Immature natural killer cell (primary cell): ENCODE data around the gene GLYAT. TPM values are rescaled to one million over a fixed set of nuclear protein-coding genes. Genes with fewer than 3 reads are reported as not detected.

Experiments used
- DNase-seq, 3 donors: peaks; one replicate each; pipeline ENCODE4 v3.0.0; 2022; ENCODE audit warnings: mixed read lengths in 1 of 3
- H3K27ac Mint-ChIP-seq, 6 donors: one replicate each; pipeline ENCODE4 v1.8.0; 2020; ENCODE audit warnings: mixed read lengths in 6 of 6, mild to moderate bottlenecking in 5 of 6, inconsistent platforms in 4 of 6, moderate library complexity in 3 of 6
- H3K27me3 Mint-ChIP-seq, 3 donors: one replicate each; pipeline ENCODE4 v1.8.0; 2020 to 2021; ENCODE audit warnings: low read depth in 3 of 3, mild to moderate bottlenecking in 3 of 3, mixed read lengths in 3 of 3, moderate library complexity in 3 of 3, inconsistent platforms in 1 of 3
- H3K36me3 Mint-ChIP-seq, 3 donors: one replicate each; pipeline ENCODE4 v1.8.0; 2020; ENCODE audit warnings: mixed read lengths in 3 of 3, inconsistent platforms in 2 of 3, mild to moderate bottlenecking in 2 of 3
- H3K4me1 Mint-ChIP-seq, 2 donors: one replicate each; pipeline ENCODE4 v1.8.0; 2020; ENCODE audit warnings: inconsistent platforms in 2 of 2, mild to moderate bottlenecking in 2 of 2, mixed read lengths in 2 of 2, moderate library complexity in 1 of 2
- H3K4me3 Mint-ChIP-seq, 5 donors: one replicate each; pipeline ENCODE4 v1.8.0; 2020; ENCODE audit warnings: mild to moderate bottlenecking in 5 of 5, mixed read lengths in 5 of 5, inconsistent platforms in 3 of 5, moderate library complexity in 3 of 5
- H3K9me3 Mint-ChIP-seq, 6 donors: one replicate each; pipeline ENCODE4 v1.8.0; 2020; ENCODE audit warnings: mild to moderate bottlenecking in 6 of 6, mixed read lengths in 6 of 6, inconsistent platforms in 4 of 6, moderate library complexity in 3 of 6
- polyA plus RNA-seq, 3 donors: library from polyadenylated mRNA; unstranded; fragments of 300-500 nt; fragmentation: Illumina TruSeq; gene quantifications; one replicate each; pipeline ENCODE4 v1.2.3, GENCODE V29; 2021

Gene GLYAT
- polyA plus RNA-seq, 3 donors from 2014 or later: not detected

GRCh38 chr11:58768137-58768536 is 36.4 kb upstream of the GLYAT start:
- no peak for DNase-seq
- Mint-ChIP-seq H3K27me3 (peaks cover 0 to 12% (median 0%) of the 10 kb centered on the region in 3 donors), H3K27ac (no peak overlapping the region), H3K4me1 (no peaks in the 10 kb centered on the region), H3K4me3 (no peak overlapping the region), H3K9me3 (peaks cover 0 to 8% (median 0%) of the 10 kb centered on the region in 6 donors), H3K36me3 (no peaks in the 10 kb centered on the region)

GRCh38 chr11:58765078-58765477 is 33.3 kb upstream of the GLYAT start:
- Mint-ChIP-seq H3K27me3 (peaks cover 0 to 7% (median 0%) of the 10 kb centered on the region in 3 donors), H3K4me1 (no peaks in the 10 kb centered on the region), H3K9me3 (peaks cover 0 to 9% (median 0%) of the 10 kb centered on the region in 6 donors), H3K36me3 (no peaks in the 10 kb centered on the region), H3K27ac (no peak overlapping the region), H3K4me3 (no peak overlapping the region)
- no peak for DNase-seq

- DNase-seq: no peak
- Mint-ChIP-seq H3K27me3 (peaks cover 0 to 2% (median 0%) of the 10 kb centered on the region in 3 donors), H3K4me3 (no peak overlapping the region), H3K36me3 (no peaks in the 10 kb centered on the region), H3K9me3 (peaks cover 0 to 9% (median 0%) of the 10 kb centered on the region in 6 donors), H3K27ac (no peak overlapping the region), H3K4me1 (no peaks in the 10 kb centered on the region)
Measured at GRCh38 chr11:58763120-58763490, 31.4 kb upstream of the GLYAT start.

- H3K4me1 Mint-ChIP-seq: no peaks in the 10 kb centered on the region
- peaks cover 0 to 9% (median 0%) of the 10 kb centered on the region in 6 donors for H3K9me3 Mint-ChIP-seq
- no peak overlapping the region for H3K27ac Mint-ChIP-seq
- H3K27me3 Mint-ChIP-seq: peaks cover 0 to 2% (median 0%) of the 10 kb centered on the region in 3 donors
- no peaks in the 10 kb centered on the region for H3K36me3 Mint-ChIP-seq
- DNase-seq: no peak
- H3K4me3 Mint-ChIP-seq: no peak overlapping the region
Measured at GRCh38 chr11:58762284-58763119, 30.8 kb upstream of the GLYAT start.

- H3K4me1 Mint-ChIP-seq: no peaks in the 10 kb centered on the region
- peaks cover 0 to 4% (median 0%) of the 10 kb centered on the region in 6 donors for H3K9me3 Mint-ChIP-seq
- H3K36me3 Mint-ChIP-seq: no peaks in the 10 kb centered on the region
- H3K27ac Mint-ChIP-seq: no peak overlapping the region
- peaks cover 0 to 6% (median 2%) of the 10 kb centered on the region in 3 donors for H3K27me3 Mint-ChIP-seq
- DNase-seq: no peak
- no peak overlapping the region for H3K4me3 Mint-ChIP-seq
Measured at GRCh38 chr11:58757439-58757838, 25.7 kb upstream of the GLYAT start.

GRCh38 chr11:58745705-58746364 is 14.1 kb upstream of the GLYAT start:
- no peaks in the 10 kb centered on the region for H3K36me3 Mint-ChIP-seq
- no peak overlapping the region for H3K4me3 Mint-ChIP-seq
- peaks cover under 1 to 4% (median 3%) of the 10 kb centered on the region in 3 donors for H3K27me3 Mint-ChIP-seq
- H3K9me3 Mint-ChIP-seq: peaks cover 0 to 25% (median 8%) of the 10 kb centered on the region in 6 donors
- H3K27ac Mint-ChIP-seq: no peak overlapping the region
- H3K4me1 Mint-ChIP-seq: no peaks in the 10 kb centered on the region
- no peak for DNase-seq

- no peak overlapping the region for H3K4me3 Mint-ChIP-seq
- H3K4me1 Mint-ChIP-seq: no peaks in the 10 kb centered on the region
- no peak for DNase-seq
- H3K27me3 Mint-ChIP-seq: peaks cover 0 to 4% (median 3%) of the 10 kb centered on the region in 3 donors
- H3K9me3 Mint-ChIP-seq: peaks cover 0 to 25% (median 11%) of the 10 kb centered on the region in 6 donors
- H3K36me3 Mint-ChIP-seq: no peaks in the 10 kb centered on the region
- H3K27ac Mint-ChIP-seq: no peak overlapping the region
Measured at GRCh38 chr11:58744988-58745704, 13.4 kb upstream of the GLYAT start.

GRCh38 chr11:58742981-58743880 is 11.5 kb upstream of the GLYAT start:
- no peak overlapping the region for H3K27ac Mint-ChIP-seq
- no peaks in the 10 kb centered on the region for H3K27me3 Mint-ChIP-seq
- no peak for DNase-seq
- H3K36me3 Mint-ChIP-seq: no peaks in the 10 kb centered on the region
- no peaks in the 10 kb centered on the region for H3K4me1 Mint-ChIP-seq
- no peak overlapping the region for H3K4me3 Mint-ChIP-seq
- peaks cover 0 to 31% (median 11%) of the 10 kb centered on the region in 6 donors for H3K9me3 Mint-ChIP-seq

GRCh38 chr11:58742140-58742539 is 10.4 kb upstream of the GLYAT start:
- Mint-ChIP-seq H3K9me3 (peaks cover 0 to 31% (median 11%) of the 10 kb centered on the region in 6 donors), H3K27ac (no peak overlapping the region), H3K4me3 (no peak overlapping the region), H3K4me1 (no peaks in the 10 kb centered on the region), H3K27me3 (no peaks in the 10 kb centered on the region), H3K36me3 (no peaks in the 10 kb centered on the region)
- DNase-seq: no peak

GRCh38 chr11:58741127-58741526 is 9.4 kb upstream of the GLYAT start:
- no peaks in the 10 kb centered on the region for H3K27me3 Mint-ChIP-seq
- no peaks in the 10 kb centered on the region for H3K36me3 Mint-ChIP-seq
- H3K4me1 Mint-ChIP-seq: no peaks in the 10 kb centered on the region
- peaks cover 0 to 31% (median 11%) of the 10 kb centered on the region in 6 donors for H3K9me3 Mint-ChIP-seq
- H3K4me3 Mint-ChIP-seq: no peak overlapping the region
- no peak for DNase-seq
- H3K27ac Mint-ChIP-seq: no peak overlapping the region

- peaks cover 0 to 30% (median 11%) of the 10 kb centered on the region in 6 donors for H3K9me3 Mint-ChIP-seq
- no peak for DNase-seq
- no peaks in the 10 kb centered on the region for H3K4me1 Mint-ChIP-seq
- no peaks in the 10 kb centered on the region for H3K27me3 Mint-ChIP-seq
- no peaks in the 10 kb centered on the region for H3K36me3 Mint-ChIP-seq
- H3K4me3 Mint-ChIP-seq: no peak overlapping the region
- H3K27ac Mint-ChIP-seq: no peak overlapping the region
Measured at GRCh38 chr11:58740447-58740846, 8.7 kb upstream of the GLYAT start.

GRCh38 chr11:58739725-58740430 is 8.1 kb upstream of the GLYAT start:
- Mint-ChIP-seq H3K36me3 (no peaks in the 10 kb centered on the region), H3K4me3 (no peak overlapping the region), H3K4me1 (no peaks in the 10 kb centered on the region), H3K27me3 (peaks cover 0 to 2% (median 1%) of the 10 kb centered on the region in 3 donors), H3K9me3 (peaks cover 0 to 25% (median 11%) of the 10 kb centered on the region in 6 donors), H3K27ac (no peak overlapping the region)
- no peak for DNase-seq
